Activated T-helper 1 cell treated with anti-CD3 and anti-CD28 coated beads, Interleukin-2, amount 50 U/mL, for 16 hours (primary cell): ENCODE measurements around the gene STIM1.
A peak's percentile ranks its signal among the peaks of the same experiment; 100 is the strongest.

Experiments
- DNase-seq, 2 donors: peaks; one replicate each; pipeline ENCODE4 v3.0.0-alpha.2; 2020; ENCODE audit warnings: low read depth in 1 of 2, low spot score in 1 of 2

The STIM1 gene

DNA sequence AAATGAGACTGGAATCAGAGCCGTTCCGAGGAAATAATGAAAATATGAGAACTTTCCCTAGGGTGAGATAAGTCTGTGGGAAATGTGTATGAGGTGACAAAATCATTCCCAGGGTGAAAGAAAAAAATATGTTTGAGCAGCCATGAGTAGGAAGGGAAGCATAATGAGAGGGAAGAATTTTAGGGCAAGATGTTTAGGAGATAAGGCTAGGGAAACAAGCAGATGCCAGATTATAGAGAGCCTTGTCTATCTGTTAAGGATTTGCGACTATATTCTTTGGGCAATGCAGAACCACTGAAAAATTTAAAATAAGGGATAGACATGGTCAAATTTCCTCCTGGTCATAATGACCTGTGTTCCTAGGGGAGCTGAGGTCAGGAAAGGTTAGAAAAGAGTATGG, 54.4 kb downstream of the STIM1 start:
- no peak for DNase-seq

DNA sequence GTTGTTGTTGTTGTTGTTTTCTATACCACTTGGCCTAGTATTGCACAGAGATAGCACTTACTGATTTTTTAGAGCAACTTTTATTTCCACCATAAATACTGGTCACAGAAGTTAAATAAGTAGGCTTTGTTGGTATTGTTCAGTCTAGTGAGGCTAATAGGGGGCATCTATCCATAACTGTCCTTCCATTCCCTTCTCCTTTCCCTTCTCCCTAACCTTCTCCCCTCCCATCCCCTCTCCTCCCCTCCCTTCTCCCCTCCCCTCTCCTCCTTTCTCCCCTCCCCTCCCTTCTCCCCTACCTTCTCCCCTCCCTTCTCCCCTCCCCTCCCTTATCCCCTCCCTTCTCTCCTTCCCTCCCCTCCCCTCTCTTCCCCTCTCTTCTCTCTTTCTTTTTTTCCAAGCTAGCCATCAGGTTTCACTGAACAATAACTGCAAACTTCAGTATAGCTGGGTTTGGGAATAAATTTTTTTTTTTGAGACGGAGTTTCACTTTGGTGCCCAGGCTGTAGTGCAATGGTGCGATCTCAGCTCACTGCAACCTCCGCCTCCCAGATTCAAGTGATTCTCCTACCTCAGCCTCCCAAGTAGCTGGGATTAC, 56.5 kb downstream of the STIM1 start:
- DNase-seq: no peak

DNA sequence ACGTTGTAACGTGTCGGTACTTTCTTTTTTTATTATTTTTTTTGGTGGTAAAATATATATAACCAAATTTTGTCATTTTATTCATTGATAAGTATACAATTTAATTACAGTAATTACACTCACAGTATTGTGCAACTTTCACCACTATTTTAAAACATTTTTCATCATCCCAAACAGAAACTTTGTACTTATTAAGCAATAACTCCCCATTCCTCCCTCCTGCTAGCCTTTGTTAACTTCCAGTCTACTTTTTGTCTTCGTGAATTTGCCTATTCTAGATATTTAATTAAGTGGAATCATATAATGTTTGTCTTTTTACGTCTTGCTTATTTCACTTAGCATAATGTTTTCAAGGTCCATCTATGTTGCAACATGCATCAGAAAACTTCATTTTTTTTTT, 58.5 kb downstream of the STIM1 start:
- no peak for DNase-seq

DNA sequence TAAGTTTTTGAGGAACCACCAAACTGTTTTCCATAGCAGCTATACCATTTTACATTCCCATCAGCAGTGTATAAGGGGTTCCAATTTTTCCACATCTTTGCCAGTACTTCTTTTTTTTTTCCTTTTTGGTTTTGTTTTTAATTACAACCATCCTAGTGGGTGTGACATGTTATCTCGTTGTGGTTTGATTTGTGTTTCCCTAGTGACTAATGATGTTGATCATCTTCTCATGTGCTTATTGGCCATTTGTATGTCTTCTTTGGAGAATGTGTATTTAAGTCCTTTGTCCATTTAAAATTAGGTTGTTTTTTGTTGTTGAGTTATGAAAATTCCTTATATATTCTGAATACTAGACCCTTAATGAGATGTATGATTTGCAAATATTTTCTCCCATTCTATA, 59.3 kb downstream of the STIM1 start:
- no peak for DNase-seq

DNA sequence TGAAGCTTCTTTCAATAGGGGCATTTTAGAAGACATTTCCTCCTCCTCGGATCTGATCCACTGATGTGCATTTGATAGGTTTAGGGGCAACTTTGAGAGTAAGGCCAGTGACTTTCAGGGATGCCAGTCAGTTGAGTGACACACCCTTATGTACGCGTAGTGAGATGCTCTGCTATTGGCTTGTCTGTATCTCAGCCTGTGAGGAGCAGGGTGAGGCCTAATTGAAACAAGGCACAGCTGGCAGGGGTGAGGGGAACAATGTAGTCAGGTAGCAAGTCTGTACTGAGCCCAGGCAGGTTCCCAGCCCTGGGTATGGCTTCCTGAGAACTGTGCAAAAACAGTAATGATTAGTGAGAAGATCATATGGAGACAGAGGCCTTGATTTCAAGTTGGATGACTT, 61.5 kb downstream of the STIM1 start:
- no peak for DNase-seq

DNA sequence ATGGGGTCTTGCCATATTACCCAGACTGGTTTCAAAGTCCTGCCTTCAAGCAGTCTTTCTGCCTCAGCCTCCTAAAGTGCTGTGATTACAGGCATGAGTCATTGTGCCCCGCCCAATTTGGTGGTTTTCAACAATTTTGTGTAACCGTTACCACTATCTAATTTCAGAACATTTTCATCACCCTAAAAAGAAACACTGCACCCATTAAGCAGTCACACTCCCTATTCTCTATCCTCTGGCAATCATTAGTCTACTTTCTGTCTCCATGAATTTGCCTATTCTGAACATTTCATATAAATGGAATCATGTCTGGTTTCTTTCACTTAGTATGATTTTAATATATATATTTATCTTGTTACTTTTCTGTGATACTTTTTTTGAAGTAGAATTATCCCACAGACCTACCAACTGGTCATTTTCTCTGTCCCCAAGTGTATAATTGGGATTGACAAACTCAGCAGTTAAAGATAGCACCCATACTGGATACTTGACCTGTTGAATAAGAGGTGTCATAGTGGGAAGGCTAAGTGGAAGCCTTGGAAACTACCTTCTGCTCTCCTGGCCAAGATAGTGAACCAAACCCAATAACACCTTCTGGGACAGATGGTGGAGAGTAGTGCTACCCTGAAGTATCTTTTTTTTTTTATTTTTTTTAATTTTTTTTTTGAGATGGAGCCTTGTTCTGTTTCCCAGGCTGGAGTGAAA, 64.8 kb downstream of the STIM1 start:
- peak; percentile 35 to 36 for DNase-seq

DNA sequence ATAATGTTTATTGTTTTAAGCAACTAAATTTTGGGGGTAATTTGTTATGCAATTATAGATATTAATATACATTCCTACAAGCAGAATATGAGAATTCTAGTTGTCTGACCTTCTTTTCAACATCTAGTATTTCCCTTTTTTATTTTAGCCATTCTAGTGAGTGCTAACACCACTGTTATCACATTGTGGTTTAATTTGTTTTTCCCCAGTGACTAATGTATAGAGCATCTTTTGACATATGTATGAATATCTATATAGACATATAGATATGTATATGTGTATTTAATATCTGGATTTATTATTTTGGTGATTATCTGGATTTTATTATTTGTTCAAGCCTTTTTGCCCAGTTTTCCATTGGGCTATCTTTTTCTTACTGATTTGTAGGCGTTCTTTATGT, 66.6 kb downstream of the STIM1 start:
- no peak for DNase-seq

DNA sequence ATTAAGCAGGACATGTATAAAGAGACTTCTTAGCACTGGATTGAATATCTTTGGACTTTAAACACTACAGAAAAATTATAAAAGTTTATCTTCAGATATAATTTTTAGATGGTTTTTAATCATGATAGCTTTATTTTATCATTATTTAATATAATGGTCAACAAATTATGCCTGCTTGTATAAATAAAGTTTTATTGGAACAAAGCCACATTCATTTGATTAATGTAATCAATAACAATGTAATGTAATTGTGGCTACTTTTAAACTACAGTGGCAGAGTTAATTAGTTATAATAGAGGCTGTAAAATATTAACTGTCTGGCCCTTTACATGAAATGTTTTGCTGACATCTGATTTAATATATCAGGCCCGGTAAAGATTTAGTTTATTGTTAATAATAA, 70.0 kb downstream of the STIM1 start:
- no peak for DNase-seq

DNA sequence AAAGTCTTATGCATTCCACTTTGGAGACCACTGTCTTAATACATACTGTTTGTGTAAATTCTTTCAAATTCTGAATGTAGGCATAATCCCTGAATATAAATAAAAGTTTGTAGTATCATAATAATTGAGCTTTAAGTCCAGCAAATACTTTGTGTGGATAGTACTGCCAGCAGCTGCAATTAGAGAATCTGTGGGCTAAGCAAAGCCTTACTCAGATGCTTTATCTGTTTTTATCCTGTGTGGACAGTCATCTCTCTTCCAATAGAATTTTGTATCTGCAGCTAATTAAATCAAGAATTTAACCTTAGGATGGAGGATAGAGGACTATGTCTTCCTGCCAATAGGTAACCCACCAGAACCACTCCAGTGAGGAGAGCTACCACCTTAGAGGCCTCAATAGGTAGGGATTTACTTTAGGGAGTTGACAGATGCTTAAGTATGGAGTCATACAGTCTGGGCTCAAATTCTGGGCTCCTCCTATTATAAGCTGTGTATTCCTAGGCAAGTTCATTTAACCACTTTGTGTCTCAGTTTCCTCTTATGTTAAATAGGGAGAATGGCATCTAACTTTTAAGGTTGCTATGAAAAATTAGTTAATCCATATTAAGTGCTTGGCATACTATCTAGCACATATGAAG, 71.1 kb downstream of the STIM1 start:
- no peak for DNase-seq

DNA sequence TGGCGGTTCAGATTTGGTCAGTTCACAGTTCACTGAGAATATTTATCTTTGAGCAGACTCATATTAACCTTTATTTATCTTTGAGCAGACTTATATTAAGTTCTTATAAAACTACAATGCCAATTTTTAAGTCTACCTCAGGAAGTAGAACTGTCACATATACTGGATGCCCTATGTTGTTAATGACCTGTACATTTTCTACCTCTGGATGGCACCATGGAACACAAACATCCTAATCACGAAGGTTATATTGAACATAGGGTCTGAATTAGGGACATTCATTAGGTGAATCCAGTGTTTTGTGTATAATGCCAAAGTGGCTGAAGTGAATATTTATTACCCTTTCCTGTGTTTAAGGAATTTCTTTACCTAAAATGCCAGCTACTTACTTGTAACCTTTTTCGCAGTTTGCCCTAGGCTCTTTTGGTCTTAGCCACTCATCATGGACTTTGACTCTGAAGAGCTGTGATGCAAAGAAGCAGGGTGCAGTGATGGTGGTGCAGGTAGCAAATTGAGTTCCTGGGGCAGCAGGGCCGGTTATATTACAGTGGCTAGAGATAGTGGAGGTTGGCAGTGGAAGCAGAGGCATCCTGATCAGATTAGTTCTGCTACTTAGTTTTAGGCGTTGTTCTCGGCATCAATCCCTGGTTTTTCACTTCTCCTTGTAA, 71.8 kb downstream of the STIM1 start:
- no peak for DNase-seq

DNA sequence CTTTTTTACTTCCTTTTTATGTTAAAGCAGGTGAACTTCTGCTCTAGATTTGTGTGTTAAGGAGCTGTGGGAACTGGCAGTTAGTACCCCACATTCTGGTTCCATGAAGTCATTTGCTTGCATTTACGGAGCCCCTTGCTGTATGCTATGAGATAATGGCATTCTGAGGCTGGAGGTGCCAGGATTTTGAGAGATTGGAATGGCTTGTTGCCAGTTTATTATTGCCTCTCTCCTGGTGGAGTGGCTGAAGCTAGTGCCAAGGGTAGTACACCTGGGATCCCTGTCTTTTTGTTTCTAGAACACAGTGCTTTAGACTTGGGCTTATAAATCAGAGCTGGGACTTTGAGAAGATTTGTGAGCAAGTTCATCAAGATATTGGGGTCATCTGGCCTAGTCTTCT, 73.8 kb downstream of the STIM1 start:
- DNase-seq: no peak

DNA sequence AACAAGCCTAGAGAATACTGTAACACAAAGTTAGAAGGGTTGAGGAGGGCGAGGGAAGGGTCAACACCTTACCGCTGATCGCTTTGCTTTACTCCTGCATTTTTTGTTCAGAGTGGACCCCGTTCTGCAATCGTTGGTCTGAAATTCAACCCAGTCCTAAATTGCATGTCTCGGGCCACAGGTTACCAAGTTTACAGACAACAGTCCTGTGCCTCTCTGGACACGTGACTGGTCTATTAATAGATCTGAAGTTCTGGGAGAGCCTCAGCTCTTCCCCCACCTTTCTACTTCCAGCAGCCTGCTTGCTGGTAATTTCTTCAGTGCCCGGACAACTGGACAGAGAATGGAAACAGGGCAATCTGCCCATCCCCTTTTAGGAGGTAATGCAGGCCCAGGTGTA, 74.2 kb downstream of the STIM1 start:
- no peak for DNase-seq

DNA sequence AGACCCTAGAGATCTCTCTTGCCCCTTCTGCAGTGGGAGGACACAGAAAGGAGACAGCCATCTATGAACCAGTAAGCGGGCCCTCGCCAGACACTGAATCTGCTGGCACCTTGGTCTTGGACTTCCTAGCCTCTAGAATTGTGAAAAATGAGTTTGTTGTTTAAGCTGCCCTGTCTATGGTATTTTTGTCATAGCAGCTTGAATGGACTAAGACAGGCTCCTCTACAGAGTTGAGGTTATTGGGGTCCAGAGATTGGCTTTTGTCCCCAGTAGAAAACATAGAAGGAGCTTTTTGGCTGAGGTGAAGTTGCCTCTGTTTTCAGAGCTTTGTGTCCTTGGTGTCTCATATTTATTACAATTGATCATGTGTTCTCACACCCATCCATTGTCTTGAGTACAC, 77.2 kb downstream of the STIM1 start:
- DNase-seq: no peak

DNA sequence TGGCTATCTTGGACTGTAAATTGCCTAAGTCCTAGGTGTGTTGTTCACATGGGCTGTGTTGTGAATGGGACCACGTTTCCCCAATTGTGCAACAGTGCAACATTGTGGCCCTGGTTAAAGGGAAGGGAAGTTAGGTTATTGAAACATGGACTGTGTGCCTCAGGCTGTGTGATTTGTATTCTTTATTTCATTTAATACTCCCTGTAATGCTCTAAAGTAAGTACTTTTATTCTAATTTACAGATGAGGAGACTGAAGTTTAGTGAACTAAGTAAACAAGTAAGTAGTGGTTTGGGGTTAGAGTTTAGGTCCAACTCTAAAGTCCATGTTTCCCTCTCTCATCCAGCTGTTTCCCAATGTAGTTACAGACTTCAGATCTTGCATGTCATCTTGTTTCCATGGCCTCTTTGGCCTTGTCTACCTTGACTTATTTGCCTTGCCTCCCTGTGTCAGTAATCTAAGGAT, 77.7 kb downstream of the STIM1 start:
- no peak for DNase-seq

DNA sequence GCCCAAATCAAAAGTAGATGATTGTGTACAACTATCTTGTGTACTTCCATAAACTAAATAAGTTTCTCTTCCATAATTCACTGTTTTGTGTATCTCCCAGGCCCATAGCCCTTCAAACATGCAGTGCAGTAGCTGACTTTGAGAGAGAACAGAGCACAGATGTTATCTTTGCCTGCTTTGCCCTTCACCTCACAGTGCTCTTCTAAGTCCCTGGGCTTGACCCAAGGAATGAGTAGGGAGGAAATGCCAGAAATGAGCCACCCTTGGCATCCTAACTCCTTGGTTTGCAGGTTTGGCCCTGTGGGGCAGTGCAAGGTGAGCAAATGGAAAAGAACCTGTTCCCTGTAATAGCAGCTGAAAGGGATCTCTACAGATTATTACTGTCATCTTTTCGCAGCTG, 79.2 kb downstream of the STIM1 start:
- no peak for DNase-seq

DNA sequence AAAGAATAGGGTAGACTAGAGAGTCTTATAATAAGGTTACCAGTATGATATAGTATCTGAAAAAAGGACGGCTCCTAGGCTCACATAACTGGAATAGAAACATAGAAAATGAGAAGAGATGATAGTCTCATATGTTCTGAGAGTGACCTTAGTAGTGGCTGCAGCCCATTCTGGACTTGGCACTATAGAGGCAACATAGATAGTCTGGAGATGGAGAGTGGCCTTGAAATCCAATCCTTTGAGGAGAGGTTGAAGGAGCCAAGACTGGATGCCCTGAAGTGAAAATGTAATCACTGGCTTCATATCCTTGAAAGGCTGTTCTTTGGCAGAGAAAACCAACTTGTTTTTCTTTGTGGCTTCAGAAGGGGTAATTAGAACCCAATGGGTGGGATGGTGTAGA, 81.1 kb downstream of the STIM1 start:
- DNase-seq: no peak

DNA sequence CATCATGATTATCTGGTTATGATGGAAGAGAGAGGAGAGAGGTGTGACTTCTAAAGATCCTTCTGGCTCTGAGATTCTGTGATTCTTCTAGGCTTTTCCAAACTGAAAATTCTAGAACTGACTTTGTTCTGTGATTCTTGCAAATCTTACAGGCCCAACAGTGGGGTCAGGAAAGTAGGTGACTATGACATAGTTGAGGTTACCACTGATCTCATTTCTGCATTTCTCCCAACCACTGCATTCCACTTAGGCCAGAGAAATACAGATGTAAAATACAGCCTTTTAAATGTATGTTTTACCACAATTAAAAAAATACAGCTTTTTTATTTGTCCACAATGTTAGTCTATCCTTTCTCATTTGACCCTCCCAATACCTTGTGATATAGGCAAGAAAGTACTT, 83.7 kb downstream of the STIM1 start:
- no peak for DNase-seq

DNA sequence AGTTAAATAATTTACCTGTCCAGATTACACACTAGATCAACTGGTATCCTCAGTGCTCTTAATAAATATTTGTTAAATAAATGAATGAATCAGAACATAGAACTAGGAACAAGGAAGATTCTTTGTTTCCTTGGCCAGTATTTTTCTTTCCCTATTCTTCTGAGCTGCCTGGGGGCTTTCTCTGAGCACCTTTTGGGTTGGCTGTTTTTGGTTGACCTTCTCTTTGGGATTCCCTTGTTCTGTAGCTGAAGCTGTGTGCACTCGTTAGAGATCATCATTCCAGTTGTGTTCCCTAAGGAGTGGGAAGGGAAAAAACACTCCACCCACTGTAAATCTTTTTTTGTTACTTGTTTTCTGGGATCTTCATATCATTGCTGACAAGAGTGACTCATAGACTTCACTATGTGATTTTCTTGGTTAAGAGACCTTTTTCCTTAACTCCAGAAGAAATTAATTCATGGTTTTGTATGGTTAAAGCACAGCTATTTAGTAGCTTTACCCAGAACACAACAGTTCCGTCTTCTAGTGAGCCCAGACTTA, 84.3 kb downstream of the STIM1 start:
- no peak for DNase-seq

DNA sequence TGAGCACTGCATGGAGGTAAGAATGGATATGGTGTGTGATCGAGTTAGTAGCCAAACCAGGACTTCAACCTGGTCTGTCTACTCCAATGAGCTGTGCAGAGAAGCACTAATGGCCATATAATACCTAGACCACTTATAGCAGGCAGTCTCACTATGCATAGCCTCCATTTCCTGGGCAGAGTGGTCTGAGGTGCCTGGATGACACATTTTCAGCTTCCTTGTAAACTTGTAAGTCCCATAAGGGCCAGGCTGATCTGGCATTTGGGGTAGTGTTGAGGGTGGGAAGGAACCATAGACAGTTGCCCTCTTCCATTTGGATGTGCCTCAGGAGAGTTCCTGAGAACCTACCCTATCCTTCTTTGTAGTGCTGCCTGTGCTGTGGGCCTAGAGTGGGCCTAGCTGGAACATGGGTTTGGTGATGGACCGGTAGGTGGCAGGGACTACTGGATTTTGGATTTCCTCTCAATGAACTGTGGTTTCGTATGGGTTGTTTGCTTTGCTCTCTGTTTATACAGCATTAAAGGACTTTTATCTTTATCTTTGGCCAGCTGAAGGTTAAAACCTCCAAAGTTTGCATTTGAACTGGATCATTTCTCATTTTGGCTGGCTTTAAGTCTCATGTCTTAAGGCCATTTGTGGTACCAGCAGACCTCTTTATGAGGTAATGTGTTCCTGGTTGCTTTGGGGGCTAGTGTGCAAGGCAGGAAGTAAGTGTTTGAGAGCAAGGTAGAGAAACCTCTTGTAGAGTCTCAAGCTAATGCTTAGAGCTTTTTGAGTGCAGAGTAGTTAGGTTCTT, 86.9 kb downstream of the STIM1 start:
- DNase-seq: no peak

DNA sequence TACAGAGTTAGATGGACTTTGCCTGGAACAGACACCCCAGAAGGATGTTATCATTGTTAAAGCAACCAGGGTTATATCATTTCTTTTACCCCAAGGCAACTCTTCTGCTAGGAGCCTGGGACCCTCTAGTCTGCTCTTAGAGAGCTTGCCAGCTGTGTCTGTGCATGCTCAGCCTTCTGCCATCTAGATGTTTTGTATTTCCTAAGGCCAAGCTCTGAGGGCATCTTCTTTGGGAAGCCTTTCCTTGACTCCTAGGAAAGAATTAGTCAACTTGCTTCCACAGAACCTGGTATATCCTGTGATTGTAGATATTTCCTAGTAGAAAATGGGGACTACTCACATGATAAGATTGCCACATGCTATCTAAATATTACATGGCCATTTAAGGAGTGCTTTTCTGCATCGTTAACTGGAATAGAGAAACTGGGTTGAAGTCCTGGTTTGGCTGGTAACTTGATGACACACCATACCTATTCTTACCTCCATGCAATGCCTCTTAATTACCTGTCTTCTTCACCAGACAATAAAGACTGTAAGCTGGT, 87.6 kb downstream of the STIM1 start:
- no peak for DNase-seq

DNA sequence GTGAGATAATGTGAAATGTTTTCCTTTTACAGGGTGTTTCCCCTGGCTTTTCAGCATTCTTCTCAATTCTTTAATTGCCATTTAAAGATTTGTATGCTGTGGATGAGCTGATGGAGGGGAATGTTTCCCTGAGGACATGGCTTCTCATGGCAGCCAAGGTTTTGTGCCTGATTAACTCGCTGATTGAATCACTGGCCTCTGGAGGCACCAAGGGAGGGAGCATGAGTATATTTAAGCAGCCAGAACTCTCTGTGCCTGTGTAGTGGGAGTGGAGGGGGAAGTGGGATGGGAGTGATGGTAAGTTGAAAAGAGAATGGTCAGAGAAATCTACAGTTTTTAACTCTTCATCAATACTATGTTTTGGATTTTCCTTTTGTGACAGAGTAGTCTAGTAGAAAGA, 88.7 kb downstream of the STIM1 start:
- DNase-seq: no peak
